HG03439 (cell line): ENCODE measurements around the gene CERCAM.
A peak's percentile ranks its signal among the peaks of the same experiment; 100 is the strongest.

Source experiments
- ATAC-seq: cut with Tn5 transposase; IDR thresholded peaks from one replicate; pipeline ENCODE4 v1.9.1; 2021; ENCODE audit warnings: mild to moderate bottlenecking, moderate library complexity; ENCODE audit not compliant: unreplicated experiment

The CERCAM gene

GRCh38 chr9:128420651-128421481 is at the start of gene CERCAM:
CERCAM (plus strand) TSS chr9:128420857; CDS start chr9:128420878, 21 bp downstream.
- ATAC-seq, result peak; percentile 74

GRCh38 chr9:128371630-128372117 is 49.0 kb upstream of the CERCAM start:
- no peak for ATAC-seq

GRCh38 chr9:128372188-128372641 is 48.4 kb upstream of the CERCAM start:
- ATAC-seq, result no peak

GRCh38 chr9:128372784-128373183 is 47.9 kb upstream of the CERCAM start:
- ATAC-seq, result no peak

GRCh38 chr9:128374221-128374675 is 46.4 kb upstream of the CERCAM start:
- no peak for ATAC-seq

- no peak for ATAC-seq
Observed at GRCh38 chr9:128375865-128376264, 44.8 kb upstream of the CERCAM start.

- no peak for ATAC-seq
Observed at GRCh38 chr9:128382261-128382660, 38.4 kb upstream of the CERCAM start.

GRCh38 chr9:128383007-128383753 is 37.5 kb upstream of the CERCAM start:
- no peak for ATAC-seq

GRCh38 chr9:128383791-128384190 is 36.9 kb upstream of the CERCAM start:
- no peak for ATAC-seq

- no peak for ATAC-seq
Observed at GRCh38 chr9:128384801-128385495, 35.7 kb upstream of the CERCAM start.

GRCh38 chr9:128385496-128386460 is 34.9 kb upstream of the CERCAM start:
- ATAC-seq, result no peak

- no peak for ATAC-seq
Observed at GRCh38 chr9:128388150-128388549, 32.5 kb upstream of the CERCAM start.

- ATAC-seq, result no peak
Observed at GRCh38 chr9:128389395-128390149, 31.1 kb upstream of the CERCAM start.

- no peak for ATAC-seq
Observed at GRCh38 chr9:128390150-128390812, 30.4 kb upstream of the CERCAM start.

GRCh38 chr9:128390813-128391711 is 29.6 kb upstream of the CERCAM start:
- ATAC-seq, result no peak

GRCh38 chr9:128391956-128392301 is 28.7 kb upstream of the CERCAM start:
- ATAC-seq, result no peak

GRCh38 chr9:128392302-128393144 is 28.1 kb upstream of the CERCAM start:
- no peak for ATAC-seq
